ENCODE data around the gene TCIRG1. TPM values are rescaled to one million over a fixed set of nuclear protein-coding genes. Genes with fewer than 3 reads are reported as not detected.
A peak's percentile ranks its signal among the peaks of the same experiment; 100 is the strongest.

TCIRG1 gene
- total and polyA plus RNA-seq, 2 of the 13 experiments (the other 11 are each of a cell fraction or from before 2014, with no cell fraction given) = 48.0 to 69.6 TPM

- TF ChIP-seq FOXP4 (CRISPR knock-in tag; IDR thresholded peaks at IDR 0.05) = peak; percentile 92
- TF ChIP-seq SP140L (CRISPR knock-in tag; IDR thresholded peaks at IDR 0.05; ENCODE audit: borderline replicate concordance) = no peak
- TF ChIP-seq ZNF761 (CRISPR knock-in tag; conservative IDR thresholded peaks at IDR 0.05) = 0 out of 2 replicates have a peak, but pooled peaks have one; percentile 39
- TF ChIP-seq ZHX1 (CRISPR knock-in tag; IDR thresholded peaks at IDR 0.05; ENCODE audit: low read depth) = no peak
- TF ChIP-seq CTCF (CRISPR knock-in tag; IDR thresholded peaks at IDR 0.05) = no peak
- no peak; the same call in 1 of the 2 replicates for TF ChIP-seq ZFY (CRISPR knock-in tag; IDR thresholded peaks at IDR 0.05)
- no peak for TF ChIP-seq TMF1 (CRISPR knock-in tag; IDR thresholded peaks at IDR 0.05; ENCODE audit: low read depth)
- TF ChIP-seq THYN1 (CRISPR knock-in tag; IDR thresholded peaks at IDR 0.05; ENCODE audit: borderline replicate concordance, low read depth) = no peak
- TF ChIP-seq ZNF766 (CRISPR knock-in tag; IDR thresholded peaks at IDR 0.05; ENCODE audit: borderline replicate concordance) = 0 out of 2 replicates have a peak, but pooled peaks have one; percentile 49
- TF ChIP-seq SMARCC2 (IDR thresholded peaks at IDR 0.05) = no peak
- TF ChIP-seq ZNF776 (CRISPR knock-in tag; IDR thresholded peaks at IDR 0.05) = no peak
- TF ChIP-seq ZNF724P (CRISPR knock-in tag; IDR thresholded peaks at IDR 0.05; ENCODE audit: borderline replicate concordance) = no peak
- TF ChIP-seq GABPA (IDR thresholded peaks at IDR 0.05; ENCODE audit: low read depth, low read length) = no peak
- TF ChIP-seq GABPA (CRISPR knock-in tag; IDR thresholded peaks at IDR 0.05; ENCODE audit: low read depth) = peak; percentile 66; the same call in 1 of the 2 replicates
- peak; percentile 87; the same call in 1 of the 2 replicates for TF ChIP-seq NR2F2 (IDR thresholded peaks at IDR 0.05; ENCODE audit: borderline replicate concordance, low read depth)
- 0 out of 2 replicates have a peak, but pooled peaks have one; percentile 71 for TF ChIP-seq ZFP90 (CRISPR knock-in tag; IDR thresholded peaks at IDR 0.05; ENCODE audit: borderline replicate concordance)
- peak; percentile 74 for TF ChIP-seq ZNF441 (CRISPR knock-in tag; IDR thresholded peaks at IDR 0.05; ENCODE audit: borderline replicate concordance)
- no peak for TF ChIP-seq PBX3 (CRISPR knock-in tag; IDR thresholded peaks at IDR 0.05; ENCODE audit: borderline replicate concordance)
- no peak for TF ChIP-seq MATR3 (CRISPR knock-in tag; IDR thresholded peaks at IDR 0.05)
- TF ChIP-seq ZNF652 (CRISPR knock-in tag; IDR thresholded peaks at IDR 0.05; ENCODE audit: borderline replicate concordance, low read depth) = peak; percentile 61
- TF ChIP-seq ATF1 (CRISPR knock-in tag; IDR thresholded peaks at IDR 0.05) = no peak
- no peak for TF ChIP-seq ZNF282 (IDR thresholded peaks at IDR 0.05; ENCODE audit: partially characterized antibody)
Measured at GRCh38 chr11:68099474-68100405, 60.9 kb downstream of the TCIRG1 start (continued).

All from HepG2 (cell line).